Activated CD8-positive, alpha-beta memory T cell treated with anti-CD3 and anti-CD28 coated beads, Interleukin-2, amount 50 U/mL, for 4 hours (primary cell): Measurements from ENCODE around the gene FOXC1.

Source experiments
- DNase-seq: peaks from one replicate; pipeline ENCODE4 v3.0.0-alpha.2; 2020

The FOXC1 gene

GRCh38 chr6:1624851-1625781, 15.4 kb downstream of the FOXC1 start:
- DNase-seq = no peak

DNA sequence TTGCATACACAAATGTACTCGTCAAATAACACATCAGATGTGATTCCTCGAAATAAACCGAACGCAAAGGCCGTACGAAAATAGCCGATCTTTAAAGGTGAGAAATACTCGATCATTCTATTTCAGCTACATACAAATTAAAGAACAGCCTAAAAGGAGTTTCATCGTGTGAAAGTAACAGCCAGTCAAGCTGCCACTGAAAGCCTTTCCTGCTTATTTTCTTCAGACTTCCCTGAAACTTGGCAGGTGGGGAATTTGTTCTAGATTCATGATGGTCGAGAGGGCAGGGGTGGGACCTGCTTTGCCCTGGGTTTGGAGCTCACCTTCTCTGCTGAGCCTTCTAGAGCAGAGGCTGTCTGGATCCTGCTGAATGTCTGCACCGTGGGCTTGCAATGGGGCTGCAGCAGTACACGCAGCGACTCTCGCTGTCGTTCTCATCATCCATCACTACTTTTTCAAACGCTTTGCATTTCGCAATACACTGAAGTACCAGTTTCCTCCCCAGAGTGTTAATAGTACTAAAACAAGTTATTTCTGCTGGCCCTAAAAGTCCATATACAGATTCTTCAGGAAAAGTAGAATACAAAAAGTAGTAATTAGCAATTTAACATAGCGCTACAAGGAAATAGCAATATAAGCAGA, 16.2 kb downstream of the FOXC1 start:
- no peak for DNase-seq

GRCh38 chr6:1626481-1626880, 16.8 kb downstream of the FOXC1 start:
- DNase-seq = no peak

DNA sequence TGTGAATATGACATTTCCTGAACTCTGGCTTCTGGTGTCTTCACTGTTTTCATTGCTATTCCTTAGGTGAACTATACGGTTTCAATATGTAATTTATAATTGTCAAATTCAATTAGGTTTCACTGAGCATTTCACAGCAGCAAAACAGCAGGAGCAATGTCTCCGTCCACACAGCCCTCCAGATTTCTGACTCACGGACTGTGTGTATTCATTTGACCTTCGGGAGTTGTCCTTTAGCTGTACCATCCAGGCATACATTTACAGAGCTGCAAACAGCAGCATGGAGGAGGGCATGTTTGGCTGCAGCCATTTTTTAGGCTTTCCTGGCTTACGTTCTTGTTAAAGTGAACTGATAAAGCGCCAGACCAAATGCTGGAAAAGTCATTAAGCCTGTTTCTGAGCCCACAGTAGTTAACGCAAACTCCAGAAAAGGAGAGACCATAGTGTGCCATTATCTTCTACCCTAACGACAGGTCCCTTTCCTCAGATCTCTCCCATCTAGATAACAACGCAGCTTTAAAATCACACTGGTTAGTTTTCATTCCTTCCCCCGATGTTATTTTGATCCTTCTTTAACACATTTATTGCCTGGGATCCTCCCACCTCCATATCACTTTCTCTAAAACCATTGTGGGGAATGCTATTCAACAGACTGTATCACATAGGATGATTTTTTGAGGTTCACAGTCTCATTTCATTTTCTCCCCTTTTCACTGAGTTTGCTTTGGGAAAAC, 18.3 kb downstream of the FOXC1 start:
- DNase-seq = no peak

GRCh38 chr6:1629316-1629715, 19.6 kb downstream of the FOXC1 start:
- no peak for DNase-seq

GRCh38 chr6:1630212-1630770, 20.6 kb downstream of the FOXC1 start:
- DNase-seq = no peak

- no peak for DNase-seq
These were observed 21.1 kb downstream of the FOXC1 start for GRCh38 chr6:1630771-1631217.

DNA sequence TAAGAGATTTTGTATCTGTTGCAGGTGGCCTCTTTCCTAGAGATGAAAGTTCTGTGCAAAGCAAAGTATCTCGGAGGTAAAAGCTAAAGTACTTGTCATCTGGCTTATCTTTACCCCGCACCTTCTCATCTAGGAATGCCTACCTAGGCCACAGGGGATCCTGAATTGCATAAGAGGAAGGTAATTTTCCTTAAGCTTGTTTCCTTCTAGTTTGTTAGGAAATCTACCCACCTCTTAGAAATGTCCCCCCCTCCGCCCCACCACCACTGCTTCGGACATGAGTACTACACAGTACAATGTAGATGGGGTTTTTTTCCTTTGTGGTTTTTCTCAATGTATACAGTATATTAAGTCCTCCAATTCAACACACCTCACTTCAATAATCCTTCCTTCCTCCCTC, 21.5 kb downstream of the FOXC1 start:
- no peak for DNase-seq

- DNase-seq = no peak
These were observed 23.8 kb downstream of the FOXC1 start for GRCh38 chr6:1633366-1634021.

GRCh38 chr6:1634081-1634480, 24.4 kb downstream of the FOXC1 start:
- no peak for DNase-seq

- no peak for DNase-seq
These were observed 25.7 kb downstream of the FOXC1 start for GRCh38 chr6:1635305-1636010.

DNA sequence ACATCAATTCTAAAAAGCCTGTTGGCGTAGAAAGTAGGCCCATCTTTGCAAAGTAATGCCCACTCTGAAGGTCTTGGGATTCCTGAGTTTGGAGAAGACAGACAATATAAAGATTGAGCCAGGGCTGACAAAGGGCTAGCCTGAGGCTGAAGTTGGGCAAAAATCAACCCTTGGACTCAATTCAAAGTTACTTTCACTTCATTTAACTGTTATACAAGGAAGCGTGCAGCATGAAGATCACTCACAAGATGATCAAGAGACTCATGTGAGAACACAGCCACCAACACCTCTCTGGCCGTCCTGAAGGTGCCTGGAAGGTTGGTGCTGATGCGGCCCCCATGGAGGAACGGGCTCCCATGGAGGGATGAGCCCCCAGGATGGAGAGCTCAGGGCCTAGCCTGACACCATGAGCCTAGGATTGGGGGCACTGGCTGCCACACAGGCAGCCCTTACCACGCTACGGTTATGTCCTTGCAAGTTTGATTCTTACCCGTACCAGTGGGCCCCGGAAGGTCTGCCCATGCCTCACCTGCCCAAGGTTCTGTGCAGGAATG, 26.6 kb downstream of the FOXC1 start:
- DNase-seq = no peak

DNA sequence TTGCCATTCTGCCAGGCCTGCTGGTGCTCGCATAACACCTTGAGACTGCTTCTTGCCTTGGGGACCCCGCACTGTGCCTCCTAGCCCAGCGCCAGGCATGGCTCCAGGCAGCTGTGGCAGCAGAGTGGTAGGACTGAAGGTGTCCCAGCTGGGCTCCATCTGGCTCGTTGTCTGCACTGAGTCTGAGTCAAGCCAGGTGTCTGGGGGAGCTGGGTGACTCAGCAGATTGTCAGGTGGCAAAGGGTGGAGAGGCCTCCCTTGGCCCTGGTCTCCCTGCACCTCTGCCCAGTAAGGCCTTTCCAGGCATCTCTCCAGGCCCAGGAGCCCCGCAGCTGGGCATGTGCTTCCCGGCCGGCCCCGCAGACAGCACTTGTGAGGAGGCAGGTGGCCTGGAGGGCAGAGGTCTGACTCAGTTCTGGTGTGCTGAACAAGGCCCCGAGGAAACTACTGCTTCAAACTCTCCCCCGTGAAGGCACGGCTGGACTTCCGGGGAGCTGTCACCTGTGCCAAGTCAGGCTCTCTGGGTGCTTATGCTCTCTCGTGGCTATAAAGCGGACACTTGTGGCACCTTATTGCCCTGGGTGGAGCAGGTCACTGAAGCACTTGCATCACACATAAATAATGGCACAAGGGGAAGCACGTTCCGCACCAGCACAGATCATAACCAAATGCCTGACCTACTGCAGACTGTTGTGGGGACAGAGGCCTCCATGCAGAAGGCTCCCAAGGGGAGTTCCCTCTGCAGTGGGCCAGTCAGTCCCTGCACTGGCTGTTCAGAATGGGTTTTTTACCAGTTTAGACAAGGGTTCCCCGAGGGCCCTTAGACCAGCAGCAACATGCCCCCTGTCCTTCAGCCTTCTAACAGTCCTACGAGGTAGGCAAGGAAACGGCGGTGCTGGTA, 27.5 kb downstream of the FOXC1 start:
- no peak for DNase-seq

DNA sequence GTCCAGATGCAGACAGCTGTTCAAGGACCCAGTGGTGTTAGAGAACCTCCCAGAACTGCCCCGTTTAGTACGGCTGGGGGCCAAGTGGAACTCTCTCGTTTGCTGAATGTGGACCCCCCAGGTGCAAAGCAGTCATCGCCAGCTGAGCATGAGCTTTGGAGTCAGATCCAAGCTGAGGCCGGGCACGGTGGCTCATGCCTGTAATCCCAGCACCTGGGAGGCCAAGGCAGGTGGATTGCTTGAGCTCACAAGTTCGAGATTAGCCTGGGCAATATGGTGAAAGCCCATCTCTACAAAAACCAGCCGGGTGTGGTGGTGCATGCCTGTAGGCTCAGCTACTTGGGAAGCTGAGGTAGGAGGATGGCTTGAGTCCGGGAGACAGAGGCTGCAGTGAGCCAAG, 29.7 kb downstream of the FOXC1 start:
- no peak for DNase-seq

DNA sequence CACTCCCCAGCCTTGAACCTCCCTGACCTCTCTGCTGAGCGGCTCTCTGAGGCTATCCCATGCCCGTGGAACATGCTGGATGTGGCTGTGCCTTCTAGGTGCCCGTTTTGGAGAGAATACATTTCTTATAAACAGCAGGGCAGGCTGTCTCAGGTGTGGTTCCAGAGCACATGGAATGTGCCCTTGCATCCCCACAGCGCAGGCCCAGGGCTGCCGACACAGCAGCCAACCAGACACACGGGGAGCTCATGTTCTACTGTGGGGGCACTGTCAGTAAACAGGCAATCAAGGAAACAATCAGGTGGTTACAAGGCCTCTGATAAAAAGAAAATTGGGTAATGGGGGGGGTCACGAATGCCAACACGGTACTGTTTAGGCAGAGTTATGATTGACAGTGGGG, 30.8 kb downstream of the FOXC1 start:
- no peak for DNase-seq

DNA sequence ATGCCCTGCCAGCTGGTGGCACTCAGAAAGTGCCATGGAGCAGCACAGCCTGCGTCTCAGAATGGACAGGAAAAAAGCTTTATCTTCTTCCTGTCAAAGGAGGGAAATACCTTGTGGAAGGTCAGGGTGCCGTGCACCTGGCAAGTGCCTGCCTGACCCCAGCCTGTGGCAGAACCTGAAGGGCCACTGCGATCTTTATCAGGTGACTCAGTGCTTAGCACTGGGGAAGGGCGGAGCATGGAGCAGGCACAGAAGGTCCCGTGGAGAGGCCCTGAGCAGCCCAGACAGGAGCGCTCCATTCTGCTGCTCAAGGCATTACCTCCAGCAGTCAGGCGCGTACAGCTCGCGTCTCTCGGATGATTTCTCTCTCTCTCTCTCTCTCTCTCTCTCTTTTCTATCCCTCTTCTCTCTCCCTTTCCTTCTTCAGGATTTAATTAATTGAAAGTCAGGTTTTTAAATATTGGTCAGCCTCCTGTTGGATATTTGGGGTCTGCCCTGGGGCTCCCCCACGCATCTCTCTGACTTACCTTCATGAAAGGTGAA, 31.7 kb downstream of the FOXC1 start:
- DNase-seq = no peak

GRCh38 chr6:1643111-1643510, 33.4 kb downstream of the FOXC1 start:
- DNase-seq = no peak

DNA sequence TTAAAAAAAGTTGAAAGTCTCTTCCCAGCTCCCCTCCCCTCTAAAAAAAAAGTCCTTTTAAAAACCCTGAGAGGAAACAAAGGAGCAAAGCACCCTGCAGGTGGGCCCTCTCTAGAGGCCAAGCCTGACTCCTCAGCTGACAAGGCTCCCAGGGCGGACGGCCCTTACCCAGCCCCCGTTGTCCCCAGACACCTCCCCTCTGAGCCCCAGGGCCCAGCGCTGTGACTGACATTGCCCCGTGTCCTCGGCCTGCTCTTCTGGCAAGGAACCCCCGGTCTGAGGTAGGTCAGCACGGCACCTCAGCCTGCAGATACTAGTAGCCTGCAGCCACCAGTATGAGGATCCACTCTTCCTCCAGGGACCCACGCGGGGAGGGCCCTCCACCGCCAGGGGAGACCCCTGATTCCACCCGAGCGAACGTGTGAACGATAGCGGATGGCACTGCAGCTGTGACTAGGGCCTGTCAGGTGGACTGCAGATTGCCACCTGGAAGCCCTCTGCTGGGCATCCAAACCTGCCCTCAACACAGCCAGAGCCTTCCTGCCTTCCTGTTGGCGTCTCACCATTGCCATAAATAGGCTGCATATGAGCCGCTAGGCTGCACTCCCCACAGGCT, 34.2 kb downstream of the FOXC1 start:
- no peak for DNase-seq

GRCh38 chr6:1644516-1645060, 34.9 kb downstream of the FOXC1 start:
- DNase-seq = no peak
